GM13976 (cell line): ENCODE data around the gene PTCSC3.

Source experiments
- DNase-seq: peaks from one replicate; pipeline ENCODE4 v3.0.0; 2012; ENCODE audit warnings: low spot score
- in situ Hi-C: fragments of 300-500 bp; cut with MboI; formaldehyde crosslinking; loops from one replicate; pipeline ENCODE4 v1.12.0; 2022; ENCODE audit warnings: low sequenced_read_pairs, mixed read lengths, inconsistent platforms; ENCODE audit not compliant: unreplicated experiment
- TF ChIP-seq, protein P1 (sequence below): IDR thresholded peaks from 2 replicates; pipeline ENCODE4 v1.5.1; 2012; ENCODE audit warnings: borderline replicate concordance, mild to moderate bottlenecking; ENCODE audit not compliant: insufficient read depth; ENCODE audit errors: extremely low read depth, missing control alignments, control extremely low read depth

PTCSC3 gene

DNA sequence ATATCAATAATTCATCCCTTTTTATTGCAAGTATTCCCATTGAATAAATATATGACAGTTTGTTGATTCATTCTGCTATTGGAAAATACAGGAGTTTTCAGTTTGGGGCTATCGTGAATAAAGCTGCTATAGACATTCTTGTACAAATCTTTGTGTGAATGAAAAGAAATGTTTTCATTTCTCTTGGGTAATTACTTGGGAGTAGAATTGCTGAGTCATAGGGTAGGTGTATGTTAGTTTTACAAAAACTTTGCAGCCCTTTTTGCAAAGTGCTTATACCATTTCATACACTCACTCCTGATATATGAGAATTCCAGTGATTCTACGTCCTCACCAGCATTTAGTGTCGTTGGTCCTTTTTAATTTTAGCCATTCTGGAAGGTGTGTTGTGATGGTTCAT lies 6.9 kb upstream of the PTCSC3 start:
- no peak for DNase-seq
- in situ Hi-C loops = no loop called here
- TF ChIP-seq, protein P1, sequence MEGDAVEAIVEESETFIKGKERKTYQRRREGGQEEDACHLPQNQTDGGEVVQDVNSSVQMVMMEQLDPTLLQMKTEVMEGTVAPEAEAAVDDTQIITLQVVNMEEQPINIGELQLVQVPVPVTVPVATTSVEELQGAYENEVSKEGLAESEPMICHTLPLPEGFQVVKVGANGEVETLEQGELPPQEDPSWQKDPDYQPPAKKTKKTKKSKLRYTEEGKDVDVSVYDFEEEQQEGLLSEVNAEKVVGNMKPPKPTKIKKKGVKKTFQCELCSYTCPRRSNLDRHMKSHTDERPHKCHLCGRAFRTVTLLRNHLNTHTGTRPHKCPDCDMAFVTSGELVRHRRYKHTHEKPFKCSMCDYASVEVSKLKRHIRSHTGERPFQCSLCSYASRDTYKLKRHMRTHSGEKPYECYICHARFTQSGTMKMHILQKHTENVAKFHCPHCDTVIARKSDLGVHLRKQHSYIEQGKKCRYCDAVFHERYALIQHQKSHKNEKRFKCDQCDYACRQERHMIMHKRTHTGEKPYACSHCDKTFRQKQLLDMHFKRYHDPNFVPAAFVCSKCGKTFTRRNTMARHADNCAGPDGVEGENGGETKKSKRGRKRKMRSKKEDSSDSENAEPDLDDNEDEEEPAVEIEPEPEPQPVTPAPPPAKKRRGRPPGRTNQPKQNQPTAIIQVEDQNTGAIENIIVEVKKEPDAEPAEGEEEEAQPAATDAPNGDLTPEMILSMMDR = no peak

DNA sequence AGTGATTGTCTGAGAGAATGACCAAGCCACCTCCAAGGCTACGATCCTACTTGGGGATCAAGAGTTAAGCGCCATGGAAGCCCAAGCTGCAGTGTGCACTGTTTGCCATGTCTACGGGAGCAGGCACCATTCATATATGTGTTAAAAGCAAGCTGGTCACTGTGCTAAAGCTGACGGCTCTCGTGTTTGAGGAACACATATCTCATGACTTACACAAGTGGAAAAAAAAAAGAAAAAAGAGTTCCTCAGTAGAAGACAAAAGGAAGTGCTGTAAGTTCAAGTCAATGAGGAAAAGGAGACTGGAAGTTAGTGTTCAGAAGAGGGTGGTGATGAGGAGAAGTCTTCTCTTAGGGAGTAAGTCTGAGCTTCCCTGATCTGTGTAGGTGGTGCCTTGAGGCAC lies 4.9 kb upstream of the PTCSC3 start:
- TF ChIP-seq, protein P1 = no peak
- in situ Hi-C loops = no loop called here
- DNase-seq = no peak

DNA sequence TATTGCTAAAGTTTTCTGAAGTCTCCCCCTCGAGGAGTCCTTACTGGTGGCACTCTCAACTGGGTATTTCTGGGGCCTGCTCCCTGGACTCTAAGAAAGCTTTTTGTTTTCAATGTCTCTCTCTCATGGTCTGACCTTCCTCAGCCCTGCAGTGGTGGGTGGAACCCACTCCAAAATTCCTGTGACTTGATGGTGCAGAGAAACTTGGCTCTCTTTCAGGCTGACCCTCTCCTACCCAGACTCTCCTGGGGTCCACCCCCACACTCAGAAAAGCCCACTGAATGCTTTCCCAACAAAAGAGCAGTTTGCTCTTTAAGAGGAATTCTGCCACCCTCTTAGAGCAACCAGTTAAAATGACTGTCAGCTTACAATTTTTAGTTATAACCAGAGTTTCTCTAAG lies 967 bp upstream of the PTCSC3 start:
- TF ChIP-seq, protein P1 = no peak
- no peak for DNase-seq
- in situ Hi-C loops = no loop called here

DNA sequence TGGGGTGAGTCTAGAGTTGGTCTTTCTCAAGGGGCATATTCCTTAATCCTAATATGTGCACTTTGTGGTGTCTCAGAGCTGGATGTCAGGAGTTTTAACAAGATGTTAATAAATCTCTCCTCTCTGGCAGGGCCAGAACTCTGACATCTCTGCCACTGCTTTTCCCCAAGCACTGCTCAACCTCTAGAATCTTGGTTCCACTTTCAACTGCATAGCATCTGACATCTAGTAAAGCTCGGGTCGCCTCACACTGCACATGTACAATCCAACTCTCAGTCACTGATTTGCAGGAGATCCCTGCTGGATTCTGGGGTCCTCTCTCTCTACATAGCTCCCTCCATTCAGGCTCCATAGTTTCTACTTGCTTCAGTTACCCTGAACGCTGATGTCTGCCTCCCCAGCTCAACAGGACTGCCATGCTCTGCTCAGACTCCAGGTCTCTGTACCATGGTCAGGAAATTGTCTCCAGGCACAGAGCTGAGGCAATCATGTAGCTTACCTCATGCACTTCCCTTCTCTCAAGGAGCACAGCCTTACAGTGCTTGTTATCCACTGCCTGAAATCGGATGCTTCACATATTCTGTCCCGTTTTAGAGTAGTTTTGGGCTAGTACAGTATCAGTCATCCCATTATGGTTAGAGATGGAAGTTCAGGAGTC lies 1.6 kb downstream of the PTCSC3 start:
- DNase-seq = no peak
- TF ChIP-seq, protein P1 = no peak
- in situ Hi-C loops = no loop called here

DNA sequence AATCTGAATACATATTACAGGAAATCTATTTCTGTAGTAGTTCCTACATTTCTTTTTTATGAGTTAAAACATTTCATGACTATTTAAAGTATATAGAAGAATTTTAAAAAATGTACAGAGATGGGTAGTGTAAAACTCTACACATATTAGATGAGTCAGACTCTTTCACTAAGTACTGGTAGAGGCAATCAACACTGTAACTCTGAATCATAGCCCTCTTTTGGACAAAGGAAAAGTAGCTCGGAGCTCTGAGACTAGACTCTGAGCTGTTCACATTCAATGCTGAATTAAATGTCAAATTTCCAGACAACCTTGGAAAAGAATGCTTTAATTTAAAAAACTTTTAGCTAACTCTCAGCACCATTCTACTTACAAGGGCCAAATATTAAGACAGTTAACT lies 3.4 kb downstream of the PTCSC3 start:
- TF ChIP-seq, protein P1 = no peak
- no peak for DNase-seq
- in situ Hi-C loops = no loop called here

DNA sequence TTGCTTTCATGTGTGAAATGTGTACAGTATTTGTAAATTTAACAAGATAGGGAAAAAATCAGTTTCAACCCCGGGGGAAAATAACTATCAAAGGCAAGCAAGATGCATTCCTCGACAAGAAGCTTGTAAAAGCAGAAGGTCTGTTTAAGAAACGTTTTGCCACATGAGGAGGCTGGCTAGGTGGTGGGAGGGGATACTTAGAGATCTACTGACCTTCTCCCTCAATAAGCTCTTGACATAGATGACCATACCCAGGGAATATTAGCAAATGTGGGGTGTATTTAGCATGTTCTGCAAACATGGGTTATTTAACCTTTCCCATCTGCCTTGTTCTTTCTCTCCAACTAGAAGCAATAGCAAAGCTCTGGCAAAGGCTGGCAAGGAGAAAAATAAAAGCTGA lies 4.9 kb downstream of the PTCSC3 start:
- DNase-seq = no peak
- in situ Hi-C loops = no loop called here
- TF ChIP-seq, protein P1 = no peak
